GM18858 (cell line): ENCODE measurements around the gene NKAIN2.
"Not testable (repeated sequence)": the region's sequence is repeated elsewhere in the genome, so short reads cannot be mapped to it uniquely, and the experiment has no call there.

Experiments
- ATAC-seq: cut with Tn5 transposase; IDR thresholded peaks from one replicate; pipeline ENCODE4 v1.9.1; 2021; ENCODE audit not compliant: unreplicated experiment

Gene NKAIN2

DNA sequence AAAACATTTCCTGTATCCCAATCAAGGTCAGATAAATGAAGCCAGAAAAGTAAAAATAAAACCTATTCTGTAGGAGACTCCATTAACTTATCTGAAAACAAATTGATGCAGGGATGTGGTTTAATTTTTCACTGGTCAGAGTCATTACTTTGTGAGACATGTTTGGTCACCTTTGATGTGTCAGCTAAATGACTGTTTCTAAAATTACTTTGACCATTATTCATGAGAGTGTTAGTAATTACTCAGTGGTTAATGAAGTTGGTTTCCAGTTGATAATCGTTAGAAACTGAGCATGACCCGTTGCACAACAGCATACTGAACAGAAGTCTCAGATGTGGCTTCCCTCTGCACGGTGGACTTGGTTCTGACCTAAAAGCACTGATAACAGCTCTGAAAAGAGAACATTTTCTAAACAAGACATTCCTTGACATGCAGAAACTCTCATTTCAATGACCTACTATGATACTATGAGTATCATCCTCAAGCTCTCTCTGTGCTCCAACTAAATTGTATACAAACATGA is 748.1 kb downstream of the NKAIN2 start:
- no peak for ATAC-seq

DNA sequence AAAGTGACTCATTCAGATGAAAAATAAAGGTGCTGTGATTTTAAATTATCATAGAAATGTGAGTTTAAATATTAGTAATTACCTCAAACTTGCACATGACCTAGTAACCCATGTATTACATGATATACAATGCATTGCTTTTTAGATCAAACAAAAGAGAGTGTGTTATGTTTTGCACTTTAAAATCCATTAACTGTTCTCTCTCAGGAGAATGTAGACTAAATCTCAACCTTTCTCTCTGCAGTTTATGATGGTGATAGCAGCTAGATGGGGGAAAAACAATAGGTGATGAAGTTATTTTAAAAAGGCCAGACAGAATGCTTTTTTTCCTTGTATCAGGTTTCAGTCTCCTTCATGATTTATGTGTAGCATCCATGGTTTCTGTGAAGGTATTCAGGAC is 754.2 kb downstream of the NKAIN2 start:
- no peak for ATAC-seq

DNA sequence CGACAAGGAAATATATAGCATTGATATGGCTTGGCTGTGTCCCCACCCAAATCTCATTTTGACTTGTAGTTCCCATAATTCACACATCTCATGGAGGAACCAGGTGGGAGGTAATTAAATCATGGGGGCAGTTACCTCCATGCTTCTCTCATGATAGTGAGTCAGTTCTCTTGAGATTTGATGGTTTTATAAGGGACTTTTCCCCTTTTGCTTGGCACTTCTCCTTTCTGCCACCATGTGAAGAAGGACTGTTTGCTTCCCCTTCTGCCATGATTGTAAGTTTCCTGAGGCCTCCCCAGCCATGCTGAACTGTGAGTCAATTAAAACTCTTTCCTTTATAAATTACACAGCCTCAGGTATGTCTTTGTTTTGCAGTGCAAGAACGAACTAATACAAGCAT is 756.4 kb downstream of the NKAIN2 start:
- not testable (repeated sequence) for ATAC-seq

DNA sequence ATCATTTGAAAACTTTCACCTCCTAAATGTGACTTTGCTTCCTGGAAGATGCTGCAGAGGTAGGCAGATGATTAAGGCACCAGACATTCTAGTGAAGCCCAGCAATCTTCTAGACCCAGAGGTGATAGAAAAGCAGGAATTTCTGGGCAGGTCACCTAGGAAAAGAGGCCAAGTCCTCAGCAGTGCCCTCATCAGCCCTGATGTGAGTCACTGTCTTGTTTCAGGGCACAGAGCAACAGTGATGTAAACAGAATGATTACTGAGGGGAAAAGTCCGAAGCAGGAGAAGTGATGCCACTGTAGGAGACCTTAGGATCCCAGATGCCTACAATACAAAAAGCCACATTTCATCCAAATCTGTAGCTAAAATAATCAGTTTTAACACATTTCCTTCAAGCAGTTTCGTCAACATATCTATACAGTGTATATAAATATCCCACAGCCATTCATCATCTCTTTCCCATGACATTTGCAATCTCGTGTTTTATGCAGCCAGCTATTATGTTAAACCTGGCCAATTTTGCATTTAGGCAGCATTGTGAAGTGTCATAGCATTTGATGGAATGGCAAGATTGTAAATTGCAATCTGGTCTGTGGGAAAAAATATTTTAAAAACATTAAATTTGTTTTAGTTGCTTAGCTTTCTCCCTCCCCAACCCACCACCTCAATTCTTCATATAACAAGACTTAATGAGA is 757.4 kb downstream of the NKAIN2 start:
- ATAC-seq: no peak

DNA sequence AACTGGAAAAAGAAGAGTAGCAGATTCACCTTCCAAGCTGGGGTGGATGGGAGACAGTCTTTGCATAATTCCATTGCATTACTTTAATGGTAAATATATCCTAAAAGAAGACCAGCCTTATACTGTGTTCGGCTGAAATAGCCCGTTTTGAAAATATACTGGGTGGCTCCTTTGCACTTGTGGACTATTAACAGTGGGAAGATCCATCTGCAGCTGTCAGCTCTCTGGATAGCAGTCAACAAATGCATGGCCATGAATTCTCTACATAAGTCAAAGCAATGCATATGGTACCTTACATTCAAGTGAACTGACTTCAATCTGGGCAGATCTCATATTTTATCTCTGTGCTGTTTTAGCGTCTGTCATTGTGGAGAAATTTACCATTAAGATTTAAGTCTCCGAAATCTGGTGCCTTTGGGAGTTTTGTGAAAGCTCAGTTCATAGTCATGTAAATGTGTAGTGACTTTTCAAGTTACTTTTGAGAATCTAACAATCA is 758.0 kb downstream of the NKAIN2 start:
- no peak for ATAC-seq

DNA sequence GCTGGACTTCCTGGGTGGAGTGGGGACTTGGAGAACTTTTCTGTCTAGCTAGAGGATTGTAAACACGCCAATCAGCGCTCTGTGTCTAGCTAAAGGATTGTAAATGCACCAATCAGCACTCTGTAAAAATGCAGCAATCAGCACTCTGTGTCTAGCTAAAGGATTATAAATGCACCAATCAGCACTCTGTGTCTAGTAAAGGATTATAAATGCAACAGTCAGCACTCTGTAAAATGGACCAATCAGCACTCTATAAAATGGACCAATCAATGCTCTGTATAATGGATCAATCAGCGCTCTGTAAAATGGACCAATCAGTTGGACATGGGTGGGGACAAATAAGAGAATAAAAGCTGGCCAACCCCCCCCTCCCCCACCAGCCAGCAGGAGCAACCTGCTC is 760.5 kb downstream of the NKAIN2 start:
- not testable (repeated sequence) for ATAC-seq

DNA sequence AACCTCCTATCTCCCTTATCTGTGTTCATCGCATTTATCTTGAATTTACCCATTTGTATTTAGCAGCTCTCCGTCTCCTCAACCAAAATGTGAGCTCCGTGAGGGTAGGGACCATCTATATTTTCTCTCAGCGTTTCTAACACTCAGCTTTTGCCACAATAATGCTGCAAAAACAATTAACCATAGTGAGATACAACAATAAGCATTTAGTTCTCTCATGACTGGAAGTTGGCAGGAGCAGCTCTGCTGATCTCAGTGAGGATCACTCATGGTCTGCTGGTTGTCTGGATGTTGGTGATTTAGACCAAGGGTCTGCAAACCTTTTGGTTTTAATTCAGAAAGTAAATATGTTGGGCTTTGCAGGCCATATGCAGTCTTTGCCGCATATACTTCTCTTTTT is 763.7 kb downstream of the NKAIN2 start:
- ATAC-seq: no peak

DNA sequence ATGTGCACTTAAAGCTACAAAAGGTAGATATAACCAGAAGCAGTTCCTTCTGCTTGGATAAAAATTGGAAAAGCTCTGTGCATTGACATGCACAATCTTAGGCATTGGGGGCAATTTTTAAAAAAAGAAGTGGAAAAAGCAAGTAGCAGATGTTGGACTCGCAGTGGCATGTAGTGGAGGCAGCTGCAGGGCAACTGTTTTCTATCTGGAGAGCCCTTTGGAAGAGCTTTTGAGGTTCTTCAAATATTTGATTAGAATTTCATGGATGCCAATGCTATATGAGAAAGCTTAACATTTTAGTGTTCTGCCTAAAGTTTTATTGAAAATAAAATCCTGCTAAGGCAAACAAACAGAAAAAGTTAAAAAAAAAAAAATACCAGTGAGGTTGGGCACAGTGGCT is 770.3 kb downstream of the NKAIN2 start:
- no peak for ATAC-seq

DNA sequence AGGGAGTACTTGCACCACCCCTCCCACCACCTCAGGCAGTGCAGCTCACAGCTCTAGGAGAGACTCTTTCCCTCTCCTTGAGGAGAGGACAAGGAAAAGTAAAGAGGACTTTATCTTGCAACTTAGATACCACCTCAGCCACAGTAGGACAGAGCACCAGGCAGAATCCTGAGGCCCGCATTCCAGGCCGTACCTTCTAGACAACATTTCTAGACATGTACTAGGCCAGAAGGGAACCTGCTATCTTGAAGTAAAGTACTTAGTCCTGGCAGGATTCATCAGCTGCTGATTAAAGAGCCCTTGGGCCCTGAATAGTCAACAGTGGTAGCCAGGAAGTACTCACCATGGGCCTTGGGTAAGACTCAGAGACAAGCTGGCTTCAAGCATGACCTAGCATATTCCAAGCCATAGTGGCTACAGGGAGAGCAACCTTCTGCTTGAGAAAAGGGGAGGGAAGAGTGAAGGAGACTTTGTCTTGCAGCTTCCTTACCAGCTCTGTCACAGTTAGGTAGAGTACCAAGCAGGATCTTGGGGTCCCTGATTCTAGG is 774.1 kb downstream of the NKAIN2 start:
- ATAC-seq: no peak

DNA sequence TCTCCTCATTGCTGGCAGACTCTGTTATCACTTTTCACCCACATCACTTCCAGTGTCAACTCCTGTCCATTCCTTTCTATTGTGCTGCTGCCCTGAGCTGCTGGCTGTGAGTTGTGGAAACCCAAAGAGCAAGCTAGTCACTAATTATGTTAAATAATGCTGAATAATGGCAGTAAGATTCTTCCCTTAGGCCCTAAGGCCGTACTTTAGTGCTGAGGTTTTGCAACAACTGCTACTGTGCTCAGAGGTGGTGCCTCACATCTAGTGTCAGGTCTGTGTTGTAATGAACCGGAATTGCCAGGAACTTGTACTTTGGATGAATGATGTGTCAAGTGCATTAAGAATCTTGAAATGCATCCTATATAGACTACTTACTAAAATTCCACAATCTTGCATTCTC is 786.3 kb downstream of the NKAIN2 start:
- ATAC-seq: no peak

DNA sequence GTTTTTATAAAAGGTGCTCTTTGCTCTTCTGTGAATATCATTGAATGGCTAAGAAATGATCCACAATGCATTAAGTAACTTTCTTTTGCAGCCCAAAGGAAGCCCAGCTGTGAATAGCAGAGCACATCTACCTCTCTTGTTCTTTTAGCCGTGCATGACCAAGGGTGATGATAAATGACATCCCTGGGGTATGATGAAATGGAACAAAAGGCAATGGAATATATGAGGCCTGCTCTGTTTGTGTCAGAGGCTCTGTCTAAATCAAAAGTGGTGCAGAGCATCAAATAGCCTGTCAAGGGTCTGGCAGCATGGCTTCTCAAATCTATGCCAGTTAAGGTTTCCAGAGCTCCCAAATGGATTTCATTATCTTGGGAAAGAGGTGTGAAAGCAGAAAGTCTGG is 796.0 kb downstream of the NKAIN2 start:
- ATAC-seq: no peak

DNA sequence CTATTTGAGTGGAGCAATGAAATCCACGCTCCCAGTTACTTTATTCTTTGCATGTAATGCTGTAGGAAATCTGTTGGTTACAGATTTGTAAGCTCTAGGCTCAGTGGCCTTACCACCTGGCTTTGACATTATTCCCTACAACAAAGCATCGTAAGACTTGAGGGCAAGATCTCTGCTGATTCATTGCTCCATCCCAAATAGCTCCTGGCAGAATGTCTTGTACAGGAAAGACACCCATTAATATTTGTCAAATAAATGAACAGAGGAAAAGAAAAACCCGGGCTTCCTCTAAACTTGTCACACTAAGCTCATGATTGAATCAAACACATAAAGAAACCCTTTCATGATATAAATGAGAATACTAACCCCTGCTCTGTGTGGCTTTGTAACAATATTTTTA is 801.1 kb downstream of the NKAIN2 start:
- ATAC-seq: no peak

DNA sequence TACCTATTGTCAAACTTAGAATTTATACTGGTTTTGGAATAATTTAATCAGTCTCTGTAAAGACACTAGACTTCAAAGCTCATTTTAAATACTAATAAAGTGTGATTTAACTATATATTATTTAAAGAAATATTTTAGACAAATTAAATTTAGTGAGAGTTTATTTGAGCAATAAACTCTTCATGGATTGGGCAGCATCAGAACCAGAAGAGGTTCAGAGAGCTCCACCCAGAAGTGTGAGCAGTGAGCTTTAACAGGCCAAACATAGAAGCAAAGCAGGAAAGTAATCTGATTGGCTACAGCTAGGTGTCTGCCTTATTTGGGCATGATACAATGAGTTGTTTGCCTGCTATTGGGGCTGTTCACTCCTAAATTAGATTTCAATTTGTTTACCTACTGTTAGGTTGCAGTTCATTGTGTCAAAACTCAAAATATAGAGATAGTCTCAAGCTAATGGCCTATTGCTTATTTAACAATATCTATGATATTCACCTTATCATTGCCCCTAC is 803.5 kb downstream of the NKAIN2 start:
- no peak for ATAC-seq

DNA sequence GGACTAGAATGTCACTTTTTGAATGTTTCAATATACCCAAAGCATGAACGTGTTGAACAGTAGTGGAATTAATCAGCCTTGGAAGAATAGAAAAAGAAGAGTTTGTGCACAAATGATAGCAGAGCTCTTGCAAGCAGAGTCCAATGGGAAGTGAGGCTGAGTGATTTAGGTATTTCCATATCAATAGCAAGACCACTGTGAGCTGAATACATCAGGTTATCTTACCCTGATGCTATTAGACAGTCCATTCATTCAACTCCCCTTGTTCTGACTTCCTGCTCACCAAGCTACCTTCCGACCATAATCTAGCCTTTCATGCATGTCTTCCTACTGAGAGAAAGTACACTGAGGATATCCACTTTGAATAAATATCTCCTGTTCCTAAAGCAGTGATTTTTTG is 809.4 kb downstream of the NKAIN2 start:
- ATAC-seq: no peak

DNA sequence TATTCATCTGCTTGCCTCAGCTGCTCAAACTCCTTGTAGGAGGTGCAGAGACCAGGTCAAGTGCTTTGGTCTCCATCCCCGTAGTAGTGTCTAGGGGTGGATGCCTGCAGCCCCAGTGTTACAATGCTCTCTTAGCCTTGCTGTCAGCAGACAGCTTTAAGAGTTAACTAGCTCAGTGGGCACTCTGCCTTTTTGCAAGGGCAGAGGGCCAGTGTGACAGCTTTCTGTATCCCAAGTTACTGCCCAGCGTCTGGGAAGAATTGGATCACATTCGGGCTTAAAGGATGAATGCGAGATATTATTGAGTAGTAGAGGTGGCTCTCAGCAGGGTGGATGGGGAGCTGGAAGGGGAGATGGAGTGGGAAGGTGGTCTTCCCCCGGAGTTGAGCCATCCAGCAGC is 818.7 kb downstream of the NKAIN2 start:
- ATAC-seq: no peak

DNA sequence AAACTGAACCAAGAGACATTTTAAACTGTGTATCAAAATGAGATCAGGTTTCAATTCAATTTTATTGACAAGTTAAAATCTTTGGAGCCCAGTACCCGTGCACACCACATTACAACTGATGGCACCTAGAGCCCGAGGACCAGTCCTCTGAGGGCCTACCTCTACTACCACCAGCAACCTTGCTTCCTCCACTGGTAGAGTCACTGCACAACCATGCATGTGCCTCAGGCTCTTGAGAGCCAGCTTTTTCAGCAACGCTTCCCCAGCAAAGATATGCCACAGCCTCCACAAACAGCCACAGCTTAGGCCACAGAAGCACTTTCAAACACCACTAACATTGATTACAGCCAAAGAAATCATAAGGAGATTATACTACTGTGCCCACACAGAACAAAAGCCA is 830.0 kb downstream of the NKAIN2 start:
- ATAC-seq: no peak

DNA sequence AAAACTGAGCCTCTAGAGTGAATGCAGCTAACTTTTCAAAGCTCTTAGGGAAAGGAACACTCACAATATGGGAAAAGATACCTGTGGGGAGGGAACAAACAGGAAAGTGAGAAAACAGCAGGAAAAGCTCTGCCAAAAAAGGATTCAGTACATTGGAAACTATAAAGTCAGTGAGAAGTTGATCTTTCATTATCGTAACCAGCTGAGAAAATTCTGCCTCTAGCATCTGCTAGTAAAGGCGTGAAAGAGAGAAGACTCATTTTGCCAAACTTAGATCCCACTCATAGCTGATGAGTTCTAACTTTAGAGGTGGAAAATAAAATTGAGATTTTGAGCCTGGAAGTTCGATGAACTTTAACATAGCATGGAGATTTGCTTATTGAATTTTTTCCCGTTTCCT is 836.8 kb downstream of the NKAIN2 start:
- ATAC-seq: no peak

DNA sequence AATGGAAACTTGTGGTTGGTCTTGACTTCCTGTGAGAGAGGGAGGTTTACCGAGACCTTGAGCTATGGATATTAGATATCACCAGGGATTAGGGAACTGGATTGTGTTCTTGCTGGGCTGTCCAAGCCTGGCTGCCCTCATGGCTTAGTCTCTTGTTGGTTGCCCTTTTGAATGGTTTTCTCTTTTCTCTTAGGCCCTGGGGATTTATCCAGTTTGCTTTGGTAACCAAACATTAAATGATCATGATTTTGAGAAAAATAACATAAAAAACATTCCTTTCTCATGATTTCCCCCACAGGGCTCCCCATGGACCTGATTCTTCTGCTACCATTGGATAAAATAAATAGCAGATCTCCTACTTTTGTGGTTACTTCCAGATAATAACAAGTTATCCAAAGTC is 852.2 kb downstream of the NKAIN2 start:
- no peak for ATAC-seq

DNA sequence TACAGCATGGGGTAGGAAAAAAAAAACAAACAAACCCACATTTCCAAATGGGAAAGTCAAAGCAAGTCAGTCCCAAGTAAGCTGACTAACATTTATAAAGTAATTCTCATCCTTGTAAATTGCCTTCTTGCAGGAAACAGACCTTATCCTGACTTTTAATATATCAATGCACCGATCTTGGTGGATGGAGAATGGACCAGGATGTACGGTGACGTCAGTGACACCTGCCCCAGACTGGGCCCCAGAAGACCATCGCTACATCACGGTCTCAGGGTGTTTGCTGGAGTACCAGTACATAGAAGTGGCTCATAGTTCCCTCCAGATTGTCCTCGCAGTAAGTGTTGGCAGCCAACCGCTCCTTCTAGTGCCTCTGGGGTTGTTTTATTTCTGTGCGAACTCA is 854.4 kb downstream of the NKAIN2 start:
- ATAC-seq: no peak

DNA sequence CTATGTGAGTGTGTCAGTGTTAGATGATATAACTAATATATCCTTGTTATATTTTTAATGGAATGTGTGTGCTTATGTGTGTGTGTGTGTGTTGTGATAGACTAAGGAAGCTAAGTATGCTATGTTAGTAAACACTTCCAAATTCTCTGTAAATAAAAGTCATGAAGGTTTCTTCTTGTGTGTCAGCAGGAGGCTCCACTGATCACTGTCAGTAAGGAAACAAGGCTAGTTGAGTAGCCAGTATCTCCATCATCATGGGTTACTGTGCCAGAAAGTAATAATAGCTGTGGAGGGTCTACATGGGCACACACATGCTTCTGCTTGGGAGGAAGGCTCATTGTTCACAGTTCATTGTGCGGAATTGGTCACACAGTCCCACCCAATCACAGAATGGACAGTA is 855.8 kb downstream of the NKAIN2 start:
- ATAC-seq: no peak

DNA sequence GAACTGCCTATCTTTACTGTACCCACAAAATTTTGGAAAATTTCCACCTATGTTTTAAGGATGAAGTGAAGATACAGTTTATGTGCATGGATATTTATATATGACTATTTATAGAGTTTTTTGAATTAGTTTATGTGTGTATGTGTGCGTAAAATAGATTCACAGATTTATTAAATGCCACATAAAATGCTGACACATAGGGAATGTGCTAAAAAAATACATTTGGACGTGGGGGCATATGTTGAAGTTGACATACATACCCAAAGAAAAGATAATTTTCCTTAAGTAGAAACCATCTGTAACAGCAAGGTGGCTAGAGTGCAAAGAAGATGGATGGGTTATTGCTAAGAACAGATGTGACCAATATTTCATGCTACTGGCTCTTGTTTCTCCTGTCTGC is 856.5 kb downstream of the NKAIN2 start:
- no peak for ATAC-seq

DNA sequence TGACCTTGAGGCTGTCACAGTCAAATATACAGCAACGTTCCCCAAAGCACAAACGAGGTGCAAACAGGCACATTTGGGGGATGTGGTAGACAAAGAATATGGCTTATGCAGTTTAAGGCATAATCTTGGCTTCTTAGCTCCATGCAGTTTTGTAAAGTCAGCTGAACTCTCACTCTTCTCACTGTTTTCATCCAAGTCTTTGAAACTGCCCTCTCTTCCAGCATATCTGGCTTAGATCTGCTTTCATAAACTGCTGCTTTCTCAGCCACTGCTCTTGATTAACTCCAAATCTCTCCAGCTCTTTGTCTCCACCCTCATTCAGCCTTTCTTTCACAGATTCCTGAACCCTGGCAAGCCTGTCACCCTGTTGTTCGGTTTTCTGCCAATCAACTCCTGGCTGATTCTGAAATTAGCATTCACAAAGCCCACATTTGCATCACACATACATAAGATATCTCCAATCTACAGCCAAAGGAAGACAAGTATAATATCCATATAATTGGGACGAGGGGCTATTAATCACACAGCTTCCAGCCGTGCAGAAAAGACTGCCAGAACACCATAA is 857.5 kb downstream of the NKAIN2 start:
- ATAC-seq: no peak
